ENCODE results near the gene PPP6R2.

DNA sequence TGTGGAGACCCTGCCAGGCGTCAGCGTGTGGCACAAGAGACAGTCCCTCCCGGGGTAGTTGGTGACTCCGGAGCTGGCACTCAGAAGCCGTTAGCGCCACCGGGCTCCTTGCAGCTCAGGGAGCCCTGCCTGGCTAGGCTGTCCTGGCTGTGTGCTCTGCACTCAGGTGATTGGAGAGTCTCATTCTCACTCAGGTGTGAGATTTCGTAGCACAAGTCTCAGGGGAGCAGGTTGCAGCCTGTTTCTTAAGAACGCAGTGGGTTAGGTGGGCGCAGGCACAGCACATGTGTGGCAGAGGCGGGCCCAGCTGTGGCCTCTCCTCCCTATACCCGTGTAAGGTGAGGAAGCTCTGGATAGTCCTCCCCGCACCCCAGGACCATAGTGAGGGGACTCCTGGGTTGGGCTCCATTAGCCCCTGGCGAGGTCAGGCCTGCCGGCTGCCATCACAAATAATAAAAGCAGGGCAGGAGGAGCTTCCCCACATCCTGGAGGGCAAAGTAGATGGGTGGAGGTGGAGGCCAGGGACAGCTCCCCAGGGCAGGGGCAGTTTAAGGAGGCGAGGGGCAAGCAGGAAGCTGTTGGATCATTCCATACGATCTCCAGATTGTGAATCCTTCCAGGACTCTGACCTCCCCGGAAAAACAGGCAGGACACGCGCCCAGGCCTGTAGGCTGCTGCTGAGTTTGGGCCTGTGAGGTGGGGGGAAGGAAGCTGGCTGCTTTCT lies 92.3 kb downstream of the PPP6R2 start:
- no peak for TF ChIP-seq EP300 (IDR thresholded peaks at IDR 0.05; ENCODE audit: borderline replicate concordance)
- TF ChIP-seq, protein P1, sequence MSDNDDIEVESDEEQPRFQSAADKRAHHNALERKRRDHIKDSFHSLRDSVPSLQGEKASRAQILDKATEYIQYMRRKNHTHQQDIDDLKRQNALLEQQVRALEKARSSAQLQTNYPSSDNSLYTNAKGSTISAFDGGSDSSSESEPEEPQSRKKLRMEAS (IDR thresholded peaks at IDR 0.05): no peak
- TF ChIP-seq YY1 (IDR thresholded peaks at IDR 0.05; ENCODE audit: low read depth): no peak
- TF ChIP-seq RAD21 (IDR thresholded peaks at IDR 0.05; ENCODE audit: low read depth): no peak
- TF ChIP-seq CEBPB (IDR thresholded peaks at IDR 0.05): no peak
- TF ChIP-seq CREB1 (IDR thresholded peaks at IDR 0.05; ENCODE audit: low read depth): no peak
- TF ChIP-seq, protein P2, sequence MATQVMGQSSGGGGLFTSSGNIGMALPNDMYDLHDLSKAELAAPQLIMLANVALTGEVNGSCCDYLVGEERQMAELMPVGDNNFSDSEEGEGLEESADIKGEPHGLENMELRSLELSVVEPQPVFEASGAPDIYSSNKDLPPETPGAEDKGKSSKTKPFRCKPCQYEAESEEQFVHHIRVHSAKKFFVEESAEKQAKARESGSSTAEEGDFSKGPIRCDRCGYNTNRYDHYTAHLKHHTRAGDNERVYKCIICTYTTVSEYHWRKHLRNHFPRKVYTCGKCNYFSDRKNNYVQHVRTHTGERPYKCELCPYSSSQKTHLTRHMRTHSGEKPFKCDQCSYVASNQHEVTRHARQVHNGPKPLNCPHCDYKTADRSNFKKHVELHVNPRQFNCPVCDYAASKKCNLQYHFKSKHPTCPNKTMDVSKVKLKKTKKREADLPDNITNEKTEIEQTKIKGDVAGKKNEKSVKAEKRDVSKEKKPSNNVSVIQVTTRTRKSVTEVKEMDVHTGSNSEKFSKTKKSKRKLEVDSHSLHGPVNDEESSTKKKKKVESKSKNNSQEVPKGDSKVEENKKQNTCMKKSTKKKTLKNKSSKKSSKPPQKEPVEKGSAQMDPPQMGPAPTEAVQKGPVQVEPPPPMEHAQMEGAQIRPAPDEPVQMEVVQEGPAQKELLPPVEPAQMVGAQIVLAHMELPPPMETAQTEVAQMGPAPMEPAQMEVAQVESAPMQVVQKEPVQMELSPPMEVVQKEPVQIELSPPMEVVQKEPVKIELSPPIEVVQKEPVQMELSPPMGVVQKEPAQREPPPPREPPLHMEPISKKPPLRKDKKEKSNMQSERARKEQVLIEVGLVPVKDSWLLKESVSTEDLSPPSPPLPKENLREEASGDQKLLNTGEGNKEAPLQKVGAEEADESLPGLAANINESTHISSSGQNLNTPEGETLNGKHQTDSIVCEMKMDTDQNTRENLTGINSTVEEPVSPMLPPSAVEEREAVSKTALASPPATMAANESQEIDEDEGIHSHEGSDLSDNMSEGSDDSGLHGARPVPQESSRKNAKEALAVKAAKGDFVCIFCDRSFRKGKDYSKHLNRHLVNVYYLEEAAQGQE (IDR thresholded peaks at IDR 0.05; ENCODE audit: low read depth): no peak
- TF ChIP-seq TAF1 (IDR thresholded peaks at IDR 0.05; ENCODE audit: low read depth): no peak
- TF ChIP-seq TCF12 (IDR thresholded peaks at IDR 0.05; ENCODE audit: low read depth): no peak
- no peak for TF ChIP-seq FOXM1 (IDR thresholded peaks at IDR 0.05; ENCODE audit: borderline replicate concordance, low read depth)
- TF ChIP-seq ZBTB7A (IDR thresholded peaks at IDR 0.05; ENCODE audit: low read depth): no peak
